HG03457 (cell line): Measurements from ENCODE around the gene SHQ1.
"Not testable (repeated sequence)": the region's sequence is repeated elsewhere in the genome, so short reads cannot be mapped to it uniquely, and the experiment has no call there.

ENCODE experiments used
- ATAC-seq: cut with Tn5 transposase; IDR thresholded peaks from one replicate; pipeline ENCODE4 v1.9.1; 2021; ENCODE audit warnings: moderate number of reproducible peaks; ENCODE audit not compliant: unreplicated experiment

SHQ1 gene

GRCh38 chr3:72754582-72754981 lies 93.7 kb downstream of the SHQ1 start:
- ATAC-seq, result no peak

DNA sequence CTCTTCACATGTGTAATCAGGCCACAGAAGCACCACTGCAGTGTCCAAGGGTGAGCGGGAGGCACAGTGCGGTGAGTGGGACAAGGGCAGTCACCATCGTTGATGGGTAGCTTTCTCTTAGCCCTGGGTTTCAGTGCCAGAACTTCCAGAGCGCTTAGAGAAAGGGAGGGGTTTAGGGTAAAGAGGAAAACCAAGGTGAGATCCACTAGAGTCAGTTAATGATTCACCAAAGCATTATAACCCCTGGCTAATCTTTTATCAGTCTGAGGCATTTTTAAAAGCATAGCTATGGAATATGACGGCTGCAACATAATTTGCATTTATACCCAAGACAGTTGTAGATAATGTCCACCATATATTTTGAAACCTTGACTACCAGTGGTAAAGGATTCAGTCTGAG lies 94.8 kb downstream of the SHQ1 start:
- ATAC-seq, result no peak

DNA sequence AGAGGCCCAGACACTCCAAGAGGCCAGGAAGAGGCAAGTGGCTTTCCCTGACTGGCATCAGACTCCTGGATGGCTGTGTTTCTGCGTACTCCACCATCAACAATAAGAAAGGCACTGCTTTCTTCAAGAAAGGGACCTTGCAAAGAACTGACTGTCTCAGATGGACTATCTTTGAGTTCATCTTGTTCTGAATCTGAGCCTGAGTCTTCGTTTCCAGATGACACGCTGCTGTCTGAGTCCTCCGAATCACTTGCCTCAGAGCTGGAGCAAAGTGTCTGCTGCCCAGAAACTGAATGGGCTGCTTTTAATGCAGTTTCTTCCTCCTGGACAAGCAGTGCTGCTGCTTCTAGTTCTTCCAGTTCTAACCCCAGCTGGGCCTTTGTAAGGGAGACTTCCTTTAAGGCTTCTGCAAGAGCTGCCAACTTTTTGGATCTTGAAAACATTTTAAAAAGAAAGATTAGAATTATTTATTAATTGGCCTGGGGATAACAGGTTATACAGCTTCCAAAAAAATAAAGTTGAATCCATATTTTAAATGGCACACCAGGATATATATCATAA lies 97.8 kb downstream of the SHQ1 start:
- no peak for ATAC-seq

- ATAC-seq, result no peak
Observed at GRCh38 chr3:72748659-72749058, 99.6 kb downstream of the SHQ1 start.

DNA sequence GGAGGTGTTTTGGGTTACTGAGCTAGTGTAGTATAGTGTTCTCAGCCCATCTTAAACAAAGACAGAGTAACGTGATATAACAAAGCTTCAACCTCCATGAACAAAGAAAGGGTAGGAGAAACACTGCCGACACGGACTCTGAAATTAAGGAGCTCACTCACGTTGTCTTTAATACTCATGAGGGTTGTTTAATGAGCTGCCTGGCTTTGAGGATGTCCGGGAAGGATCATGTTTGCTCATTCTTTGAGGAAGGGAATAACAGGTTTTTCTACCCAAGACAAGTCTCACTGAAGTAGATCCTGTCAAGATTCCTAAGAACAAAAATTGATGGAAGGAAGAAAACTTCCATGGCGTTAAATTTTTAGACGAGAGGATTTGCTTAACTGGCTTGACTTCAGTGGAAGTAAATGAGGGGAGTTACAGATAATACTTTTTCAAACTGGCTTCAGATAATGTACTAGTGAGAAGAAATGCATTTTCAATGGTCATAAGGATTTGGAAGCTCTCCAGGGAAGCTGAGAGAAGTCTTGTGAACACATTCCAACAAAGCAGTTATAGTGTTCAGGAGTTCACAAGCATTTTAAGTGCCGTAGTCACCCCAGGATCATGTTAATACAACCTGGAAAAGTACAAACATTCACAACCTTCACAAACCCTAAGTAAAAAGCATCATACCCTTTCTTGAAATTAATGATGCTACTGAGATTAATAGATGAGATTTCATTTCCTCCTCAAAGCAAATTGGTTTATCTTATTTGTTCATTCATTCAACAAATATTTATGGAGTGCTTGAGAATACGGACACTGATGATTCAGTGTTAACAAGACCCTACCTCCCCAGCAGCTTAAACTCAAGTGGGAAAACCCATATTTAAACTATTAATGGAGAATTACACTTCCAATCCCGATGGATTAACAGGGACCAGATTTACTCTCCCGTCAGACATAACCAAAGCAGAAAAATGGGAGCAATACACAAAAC lies 101.5 kb downstream of the SHQ1 start:
- ATAC-seq, result no peak

DNA sequence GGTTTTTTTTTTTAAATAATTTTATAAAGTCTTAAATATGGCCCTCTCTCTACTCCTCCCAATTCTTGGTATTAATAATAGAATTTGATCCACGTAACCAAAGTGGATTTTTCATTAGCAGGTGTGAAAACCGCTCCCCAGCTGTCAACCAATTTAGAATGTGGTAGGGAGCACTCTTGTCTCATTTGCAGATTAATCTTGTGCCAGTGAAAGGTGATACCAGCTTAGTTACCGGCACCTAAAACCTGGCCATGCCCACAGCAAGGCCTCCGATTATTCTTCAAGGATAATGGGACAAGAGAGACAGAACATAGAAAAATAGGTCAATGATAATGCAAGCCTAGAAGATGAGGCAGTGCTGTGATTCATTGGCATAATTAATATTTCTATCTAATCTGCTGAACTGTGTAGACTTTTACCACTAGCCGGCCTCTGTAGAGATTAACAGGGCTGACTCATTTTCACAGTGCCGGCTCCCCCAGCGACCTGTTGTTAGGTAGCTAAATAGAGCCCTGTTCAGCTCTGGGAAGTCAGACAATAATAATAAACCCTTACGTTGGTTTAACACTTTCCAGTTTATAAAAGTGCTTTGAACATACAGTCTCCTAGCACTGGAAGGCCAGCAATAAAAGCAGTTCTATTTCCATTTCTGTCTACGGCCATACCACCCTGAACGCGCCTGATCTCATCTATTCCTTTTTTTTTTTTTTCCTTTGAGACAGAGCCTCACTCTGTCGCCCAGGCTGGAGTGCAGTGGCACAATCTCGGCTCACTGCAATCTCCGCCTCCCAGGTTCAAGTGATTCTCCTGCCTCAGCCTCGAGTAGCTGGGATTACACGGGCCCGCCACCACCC lies 102.9 kb downstream of the SHQ1 start:
- no peak for ATAC-seq

- ATAC-seq, result no peak
Observed at GRCh38 chr3:72744330-72744729, 103.9 kb downstream of the SHQ1 start.

DNA sequence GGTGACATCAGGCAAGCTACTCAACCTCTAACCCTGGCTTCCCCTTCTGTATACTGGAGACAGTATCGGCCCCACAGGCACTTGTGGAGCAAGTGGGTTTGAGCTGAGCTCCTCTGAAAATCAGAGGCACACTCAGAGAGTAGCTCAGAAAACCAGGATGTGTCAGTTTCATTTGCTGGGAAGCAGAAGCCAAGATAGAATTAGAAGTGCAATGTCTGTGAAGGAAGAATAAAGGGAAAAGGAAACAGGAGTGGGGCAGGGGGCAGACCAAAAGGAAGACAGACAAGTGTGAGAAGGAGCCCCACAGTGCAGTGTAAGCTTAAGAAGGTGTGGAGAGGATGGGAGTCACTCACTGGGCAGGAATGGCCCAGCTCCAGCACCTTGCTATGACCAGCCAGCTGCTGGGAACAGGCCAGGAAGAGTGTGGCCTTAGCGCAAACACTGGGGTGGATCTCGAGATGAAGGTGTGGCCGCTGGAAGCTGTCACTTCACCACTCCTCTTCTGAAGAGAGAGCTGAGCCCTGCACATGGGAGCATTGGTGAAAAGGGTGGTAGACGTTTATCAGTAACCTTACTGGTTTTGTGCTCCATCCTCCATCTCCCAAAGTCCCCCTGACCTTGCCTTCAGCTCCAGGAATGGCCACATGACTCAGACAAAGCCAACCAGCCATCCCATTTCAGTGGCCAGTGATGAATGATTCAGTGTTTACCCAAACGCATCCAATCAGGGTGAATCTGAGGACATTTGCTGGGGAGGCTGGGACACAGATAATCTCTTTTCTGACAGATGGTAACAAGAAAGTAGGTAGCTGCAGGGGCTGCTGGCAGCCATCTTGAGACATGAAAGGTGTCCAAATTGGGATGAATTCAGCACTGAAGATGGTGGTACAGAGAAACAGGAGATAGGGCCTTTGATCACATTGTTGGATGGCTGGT lies 108.4 kb downstream of the SHQ1 start:
- ATAC-seq, result no peak

DNA sequence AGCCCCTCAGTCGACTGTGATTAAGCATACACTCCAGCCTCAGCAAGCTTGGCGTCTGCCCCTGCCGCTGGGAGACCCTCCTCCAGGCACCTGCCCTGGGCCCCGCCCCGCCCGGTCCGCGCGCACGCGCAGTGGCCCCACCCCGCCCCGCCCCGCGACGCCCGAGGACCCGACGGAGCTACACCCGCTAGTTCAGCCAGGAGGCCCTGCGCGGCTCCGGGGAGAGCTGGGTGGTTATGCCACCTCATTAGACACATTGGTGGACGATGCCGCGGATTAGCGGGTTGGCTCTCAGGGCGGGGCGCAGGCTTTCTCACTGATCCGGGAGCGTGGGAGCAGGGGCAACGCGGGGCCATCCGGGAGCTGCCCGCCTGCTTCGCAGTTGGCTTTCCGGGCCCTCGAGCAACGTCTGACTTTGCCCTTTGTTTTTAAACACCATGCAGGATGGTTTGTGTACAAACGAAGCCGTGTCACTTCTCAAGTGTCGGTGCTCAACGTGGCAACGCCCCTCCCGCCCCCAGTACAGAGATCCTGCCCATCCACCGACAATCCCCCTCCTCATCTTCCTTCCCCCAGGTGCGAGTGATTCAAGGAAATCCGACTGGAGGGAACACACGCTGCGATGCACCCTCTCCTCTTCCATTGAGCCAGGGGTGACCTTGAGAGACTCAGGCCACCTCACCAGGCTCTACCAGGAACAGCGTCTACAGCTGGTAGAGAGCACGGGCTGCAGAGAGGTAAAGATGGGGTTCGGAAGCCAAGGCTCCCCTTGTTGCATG lies 109.3 kb downstream of the SHQ1 start:
- ATAC-seq, result peak; percentile 60

DNA sequence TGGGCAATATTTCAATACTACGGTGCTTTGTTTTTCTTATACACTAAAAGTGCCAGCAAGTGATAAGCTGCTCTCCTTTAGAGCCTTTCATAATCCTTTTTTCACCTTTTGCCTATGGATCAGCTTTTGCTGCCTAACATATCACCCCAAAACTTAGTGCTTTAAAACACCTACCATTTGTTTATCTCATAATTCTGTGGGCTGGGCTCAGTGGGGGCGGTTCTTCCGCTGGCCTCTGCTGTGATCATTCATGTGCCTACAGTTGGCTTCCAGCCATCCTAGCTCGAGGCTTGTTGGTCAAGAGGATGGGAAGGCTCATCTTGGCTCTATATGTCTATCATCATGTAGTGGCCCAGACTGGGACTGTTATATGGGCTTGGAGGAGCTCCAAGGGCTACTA lies 113.2 kb downstream of the SHQ1 start:
- ATAC-seq, result not testable (repeated sequence)

- ATAC-seq, result no peak
Observed at GRCh38 chr3:72733676-72734075, 114.6 kb downstream of the SHQ1 start.

DNA sequence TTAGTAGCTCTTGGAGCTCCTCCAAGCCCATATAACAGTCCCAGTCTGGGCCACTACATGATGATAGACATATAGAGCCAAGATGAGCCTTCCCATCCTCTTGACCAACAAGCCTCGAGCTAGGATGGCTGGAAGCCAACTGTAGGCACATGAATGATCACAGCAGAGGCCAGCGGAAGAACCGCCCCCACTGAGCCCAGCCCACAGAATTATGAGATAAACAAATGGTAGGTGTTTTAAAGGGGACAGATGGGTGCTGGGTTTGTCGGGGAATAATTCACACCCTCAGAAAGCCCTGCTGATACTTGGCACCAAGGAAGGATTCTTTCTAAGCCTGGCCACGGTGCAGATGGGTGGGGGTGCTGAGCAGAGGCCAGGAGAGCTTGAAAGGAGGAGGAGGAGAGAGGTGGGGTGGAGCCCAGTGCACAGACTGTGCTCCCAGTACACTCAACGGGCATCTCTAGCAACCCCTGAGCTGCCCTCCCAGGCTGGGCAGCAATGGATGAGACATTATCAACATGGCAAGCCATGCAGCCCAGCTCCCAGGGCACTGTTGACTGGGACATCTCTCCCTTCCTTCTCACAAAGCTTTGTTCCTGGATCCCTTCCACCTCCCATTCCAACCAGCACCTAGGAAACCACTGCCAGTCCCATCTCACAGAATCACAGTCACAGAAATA lies 115.4 kb downstream of the SHQ1 start:
- not testable (repeated sequence) for ATAC-seq

GRCh38 chr3:72728958-72729467 lies 119.2 kb downstream of the SHQ1 start:
- no peak for ATAC-seq

GRCh38 chr3:72728329-72728889 lies 119.8 kb downstream of the SHQ1 start:
- no peak for ATAC-seq

DNA sequence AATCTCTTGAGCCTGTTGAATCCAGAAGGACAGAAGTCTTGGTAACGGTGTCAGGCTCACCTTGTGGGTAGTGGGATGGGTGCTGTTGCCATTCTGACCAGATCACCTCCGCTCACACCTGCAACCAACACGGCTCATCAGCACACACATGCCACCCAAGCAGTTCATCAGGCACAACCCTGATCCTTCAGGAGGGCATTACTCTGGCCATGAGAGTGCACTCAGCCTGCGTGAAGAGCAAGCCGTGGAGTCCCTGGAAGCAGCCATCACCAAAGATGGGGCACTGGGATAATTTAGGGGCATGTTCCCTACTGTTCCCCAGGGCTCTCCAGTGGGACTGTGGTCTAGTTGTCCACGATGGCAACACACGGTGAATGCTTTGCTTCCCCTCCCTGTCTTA lies 120.5 kb downstream of the SHQ1 start:
- no peak for ATAC-seq

- no peak for ATAC-seq
Observed at GRCh38 chr3:72727172-72727571, 121.1 kb downstream of the SHQ1 start.

- no peak for ATAC-seq
Observed at GRCh38 chr3:72725229-72725628, 123.0 kb downstream of the SHQ1 start.

DNA sequence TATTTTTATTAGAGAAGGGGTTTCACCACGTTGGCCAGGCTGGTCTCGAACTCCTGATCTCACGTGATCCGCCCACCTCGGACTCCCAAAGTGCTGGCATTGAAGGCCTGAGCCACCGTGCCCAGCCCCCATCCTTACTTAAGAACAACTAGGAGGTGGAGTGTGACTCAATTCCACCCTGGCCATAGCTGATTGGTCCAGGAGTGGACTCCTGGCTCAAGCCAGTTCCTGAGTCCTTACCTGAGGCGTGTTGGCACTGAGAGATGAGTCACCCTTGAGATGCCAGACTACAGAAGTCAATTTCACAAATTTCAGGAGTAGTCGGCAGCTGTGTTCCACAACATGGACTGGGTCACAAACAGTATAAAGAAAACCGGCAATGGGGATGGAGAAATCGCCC lies 124.2 kb downstream of the SHQ1 start:
- no peak for ATAC-seq
